Ovary (tissue), 1 donor: Measurements from ENCODE around the gene XPNPEP3.
A peak's percentile ranks its signal among the peaks of the same experiment; 100 is the strongest.

Experiments used
- EP300 ChIP-seq: sonication (generic); formaldehyde crosslinking; IDR thresholded peaks from one replicate; pipeline ENCODE4 v1.6.1; 2017; ENCODE audit warnings: antibody characterized with exemption
- POLR2A ChIP-seq: fragments of 450-650 bp; IDR thresholded peaks from one replicate; pipeline ENCODE4 v1.6.1; 2017; ENCODE audit warnings: antibody characterized with exemption, mild to moderate bottlenecking, moderate library complexity

- TF ChIP-seq EP300 (peak; percentile 26), POLR2A (no peak)
These were observed 37.3 kb upstream of the XPNPEP3 start for GRCh38 chr22:40819599-40820140.
